ENCODE measurements around the gene MYCBP2.
"Not testable (repeated sequence)": the region's sequence is repeated elsewhere in the genome, so short reads cannot be mapped to it uniquely, and the experiment has no call there.

MYCBP2 gene

GRCh38 chr13:77026861-77027621, 299.9 kb downstream of the MYCBP2 start, which contains the start of gene FBXL3:
FBXL3 (minus strand) TSS chr13:77027159; CDS start chr13:77021860, 5,299 bp downstream.
- DNase-seq, result peak; percentile 88 to 97

- DNase-seq, result peak; percentile 82 to 91
These were observed 300.5 kb downstream of the MYCBP2 start for GRCh38 chr13:77026255-77026860.

DNA sequence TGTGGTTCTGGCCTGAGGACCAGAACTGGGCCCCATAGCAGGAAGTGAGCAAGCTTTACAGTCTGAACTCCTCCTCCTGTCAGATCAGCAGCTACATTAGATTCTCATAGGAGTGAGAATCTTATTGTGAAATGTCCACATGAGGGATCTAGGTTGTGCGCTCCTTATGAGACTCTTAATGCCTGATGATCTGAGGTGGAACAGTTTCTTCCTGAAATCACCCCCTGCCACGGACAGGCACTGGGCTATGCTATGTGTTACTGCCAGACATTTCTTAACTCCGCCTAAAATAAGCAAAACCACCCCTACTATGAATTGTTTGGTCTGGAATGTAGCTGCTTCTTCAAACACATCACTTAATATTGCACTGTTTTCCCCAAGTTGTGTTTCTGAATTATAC, 304.6 kb downstream of the MYCBP2 start:
- peak in 1 of 2 donors; percentile 15 for DNase-seq

- DNase-seq, result no peak
These were observed 307.1 kb downstream of the MYCBP2 start for GRCh38 chr13:77019756-77020155.

GRCh38 chr13:77016888-77017623, 309.8 kb downstream of the MYCBP2 start:
- DNase-seq, result peak; percentile 60 to 68

GRCh38 chr13:77016251-77016812, 310.6 kb downstream of the MYCBP2 start:
- no peak for DNase-seq

GRCh38 chr13:77014906-77015685, 311.8 kb downstream of the MYCBP2 start:
- DNase-seq, result no peak

DNA sequence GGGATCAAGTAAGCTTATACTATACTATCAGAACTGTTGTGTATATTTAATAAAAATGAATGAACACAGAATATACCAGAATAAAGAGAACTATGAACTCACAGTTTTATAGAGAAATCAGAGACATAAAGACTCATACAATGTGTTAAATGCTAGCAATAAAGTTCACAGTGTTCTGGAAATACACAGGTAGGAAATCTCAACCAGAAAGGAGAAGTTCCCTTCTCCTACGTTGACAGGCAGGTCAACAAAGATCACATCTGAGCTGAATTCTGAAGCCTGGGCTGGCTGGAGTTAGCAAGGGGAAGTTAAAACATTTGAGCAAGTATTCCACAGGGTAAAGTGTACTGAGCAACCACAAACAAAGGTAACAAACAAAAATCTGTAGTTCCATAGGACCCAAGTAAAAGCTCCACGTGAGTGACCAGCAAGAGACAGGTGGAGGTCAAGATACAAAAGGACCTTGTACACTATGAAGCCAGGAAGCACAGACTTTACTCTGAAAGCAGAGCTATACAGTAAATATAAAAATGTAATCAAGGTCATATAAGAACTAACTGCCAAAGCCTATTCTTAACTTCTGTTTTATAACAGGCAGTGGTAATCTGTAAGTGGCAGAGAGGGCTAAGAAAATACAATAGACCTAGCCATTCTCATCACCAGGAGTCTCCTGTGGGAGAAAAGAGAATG, 312.9 kb downstream of the MYCBP2 start:
- no peak for DNase-seq

DNA sequence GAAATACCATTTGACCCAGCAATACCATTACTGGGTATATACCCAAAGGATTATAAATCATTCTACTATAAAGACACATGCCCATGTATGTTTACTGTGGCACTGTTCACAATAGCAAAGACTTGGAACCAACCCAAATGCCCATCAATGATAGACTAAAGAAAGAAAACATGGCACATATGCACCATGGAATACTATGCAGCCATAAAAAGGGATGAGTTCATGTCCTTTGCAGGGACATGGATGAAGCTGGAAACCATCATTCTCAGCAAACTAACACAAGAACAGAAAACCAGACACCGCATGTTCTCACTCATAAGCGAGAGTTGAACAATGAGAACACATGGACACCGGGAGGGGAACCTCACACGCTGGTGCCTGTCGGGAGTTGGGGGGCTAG, 317.2 kb downstream of the MYCBP2 start:
- not testable (repeated sequence) for DNase-seq

- no peak for DNase-seq
These were observed 317.9 kb downstream of the MYCBP2 start for GRCh38 chr13:77009011-77009410.

GRCh38 chr13:77008337-77008736, 318.6 kb downstream of the MYCBP2 start:
- not testable (repeated sequence) for DNase-seq

DNA sequence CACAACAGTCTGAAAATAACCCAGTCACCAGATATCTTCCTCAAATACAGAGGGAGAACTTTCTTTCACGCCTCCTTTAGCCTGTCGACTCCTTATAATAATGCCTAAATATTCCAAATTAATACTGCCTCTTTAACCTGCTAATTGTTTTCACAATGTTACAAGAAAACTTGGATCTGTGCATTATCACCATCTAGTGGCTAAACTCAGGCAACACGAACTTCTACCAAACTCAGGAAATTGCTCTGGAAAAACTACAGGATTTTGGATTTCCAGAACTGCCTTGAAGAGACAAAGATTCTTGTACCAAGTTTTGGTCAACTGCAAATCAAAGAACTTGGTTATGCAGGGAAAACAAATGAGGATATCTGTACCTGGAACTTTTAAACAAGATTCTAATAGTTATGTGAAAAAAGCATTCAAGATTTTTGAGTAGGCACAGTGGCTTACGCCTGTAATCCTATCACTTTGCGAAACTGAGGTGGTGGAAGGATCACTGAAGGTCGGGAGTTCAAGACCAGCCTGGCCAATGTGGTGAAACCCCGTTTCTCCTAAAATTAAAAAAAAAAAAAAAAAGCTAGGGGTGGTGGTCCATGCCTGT, 324.2 kb downstream of the MYCBP2 start:
- DNase-seq, result peak; percentile 19 to 59

DNA sequence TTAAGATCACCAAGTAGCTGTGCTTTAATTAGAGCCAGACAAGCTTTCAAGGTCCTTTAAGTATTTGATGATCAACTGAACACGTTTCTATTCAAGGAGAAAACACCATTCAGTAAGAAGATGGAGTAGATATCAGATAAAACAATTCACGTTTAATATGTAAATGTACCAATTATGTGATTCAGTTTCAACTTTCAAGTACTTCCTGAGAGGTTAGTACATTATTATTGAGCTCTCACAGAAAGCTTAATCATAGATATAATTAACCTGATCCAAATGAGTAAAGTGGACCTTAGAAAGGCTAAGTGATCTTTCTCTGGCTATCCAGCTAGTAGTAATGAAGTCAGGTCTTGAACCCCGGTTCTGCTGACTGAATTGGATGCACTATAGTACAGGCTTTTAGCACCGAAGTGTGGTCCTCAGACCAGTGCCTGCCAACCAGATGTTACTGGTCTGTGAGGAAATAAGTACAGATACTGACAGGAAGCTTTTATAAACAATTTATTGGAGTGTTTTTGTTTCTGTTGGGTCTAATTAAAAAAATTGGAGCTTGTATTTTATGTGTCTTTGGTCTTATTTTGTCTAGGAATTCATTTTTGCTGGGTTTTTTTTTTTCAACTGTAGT, 324.8 kb downstream of the MYCBP2 start:
- no peak for DNase-seq

DNA sequence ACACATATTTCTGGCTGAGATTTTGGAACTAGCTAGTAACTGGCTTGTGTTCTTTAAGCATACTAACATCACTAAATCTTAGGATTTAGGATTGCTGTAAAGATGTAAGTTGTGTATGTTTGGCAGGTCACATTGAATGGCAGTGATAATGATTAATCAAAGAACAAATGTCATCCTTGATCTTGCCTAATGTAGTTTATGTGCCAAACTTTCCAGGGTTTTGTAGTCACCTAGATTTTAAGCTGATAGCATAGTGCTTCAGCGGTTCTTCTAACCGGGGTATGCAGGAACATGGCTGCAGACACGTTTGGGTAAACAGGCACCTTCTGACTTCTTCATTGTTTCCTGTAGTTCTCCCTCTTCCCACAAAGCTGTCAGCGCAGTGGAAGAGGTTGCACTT, 325.4 kb downstream of the MYCBP2 start:
- DNase-seq, result no peak

DNA sequence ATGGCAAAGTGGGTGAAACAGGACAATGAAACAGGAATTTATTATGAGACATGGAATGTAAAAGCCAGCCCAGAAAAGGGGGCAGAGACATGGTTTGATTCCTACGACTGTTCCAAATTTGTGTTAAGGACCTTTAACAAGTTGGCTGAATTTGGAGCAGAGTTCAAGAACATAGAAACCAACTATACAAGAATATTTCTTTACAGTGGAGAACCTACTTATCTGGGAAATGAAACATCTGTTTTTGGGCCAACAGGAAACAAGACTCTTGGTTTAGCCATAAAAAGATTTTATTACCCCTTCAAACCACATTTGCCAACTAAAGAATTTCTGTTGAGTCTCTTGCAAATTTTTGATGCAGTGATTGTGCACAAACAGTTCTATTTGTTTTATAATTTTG, 326.4 kb downstream of the MYCBP2 start:
- DNase-seq, result no peak
